Measurements from ENCODE around the gene THUMPD3.

THUMPD3 gene

GRCh38 chr3:9377981-9378380 is 15.1 kb downstream of the THUMPD3 start:
- no peak overlapping the region for H3K9ac ChIP-seq
- H3K27ac ChIP-seq: no peak overlapping the region
- H3K79me2 ChIP-seq: peaks cover 11% of the 10 kb centered on the region
- no peak for TF ChIP-seq CTCF (IDR thresholded peaks at IDR 0.05)
- no peaks in the 10 kb centered on the region for H3K36me3 ChIP-seq (ENCODE audit: control insufficient read depth, insufficient read depth, low read length)
- H2AFZ ChIP-seq: no peak overlapping the region
- no peak overlapping the region for H3K4me2 ChIP-seq (ENCODE audit: low read length)
- H3K4me3 ChIP-seq (ENCODE audit: low read depth, low read length): no peak overlapping the region
- H3K4me1 ChIP-seq: no peaks in the 10 kb centered on the region
- H3K9me3 ChIP-seq (ENCODE audit: control insufficient read depth, low read length): no peaks in the 10 kb centered on the region
- H3K27me3 ChIP-seq (ENCODE audit: control insufficient read depth, insufficient read depth, low read length): no peaks in the 10 kb centered on the region

GRCh38 chr3:9379327-9379726 is 16.5 kb downstream of the THUMPD3 start:
- Histone ChIP-seq H2AFZ (no peak overlapping the region), H3K79me2 (peaks cover 13% of the 10 kb centered on the region), H3K4me3 (ENCODE audit: low read depth, low read length) (no peak overlapping the region), H3K36me3 (ENCODE audit: control insufficient read depth, insufficient read depth, low read length) (no peaks in the 10 kb centered on the region), H3K4me2 (ENCODE audit: low read length) (no peak overlapping the region), H3K27ac (no peak overlapping the region), H3K27me3 (ENCODE audit: control insufficient read depth, insufficient read depth, low read length) (no peaks in the 10 kb centered on the region), H3K9me3 (ENCODE audit: control insufficient read depth, low read length) (no peaks in the 10 kb centered on the region), H3K9ac (no peak overlapping the region), H3K4me1 (no peaks in the 10 kb centered on the region)
- no peak for TF ChIP-seq CTCF (IDR thresholded peaks at IDR 0.05)

DNA sequence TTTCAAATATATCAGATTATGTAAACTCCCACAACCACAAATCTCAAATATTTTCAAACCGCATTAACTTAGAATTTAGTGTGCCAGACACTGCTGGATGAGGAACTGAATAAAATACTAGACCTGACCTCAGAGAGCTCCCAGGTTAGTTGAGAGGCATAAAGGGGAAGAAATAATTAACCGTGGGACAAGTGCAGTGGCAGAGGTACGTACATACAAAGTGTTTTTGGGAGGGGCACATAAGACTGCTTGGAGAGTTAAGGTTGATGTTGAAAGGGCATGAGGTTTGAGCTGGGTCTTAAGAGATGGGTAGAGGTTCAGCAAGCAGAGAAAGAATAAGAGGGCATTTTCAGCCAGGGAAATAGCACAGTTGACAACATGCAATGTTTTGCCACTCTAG is 17.2 kb downstream of the THUMPD3 start:
- H3K9ac ChIP-seq: no peak overlapping the region
- H3K27me3 ChIP-seq (ENCODE audit: control insufficient read depth, insufficient read depth, low read length): no peaks in the 10 kb centered on the region
- no peak overlapping the region for H3K4me2 ChIP-seq (ENCODE audit: low read length)
- H3K4me3 ChIP-seq (ENCODE audit: low read depth, low read length): no peak overlapping the region
- no peak overlapping the region for H2AFZ ChIP-seq
- no peaks in the 10 kb centered on the region for H3K4me1 ChIP-seq
- H3K27ac ChIP-seq: no peak overlapping the region
- H3K36me3 ChIP-seq (ENCODE audit: control insufficient read depth, insufficient read depth, low read length): no peaks in the 10 kb centered on the region
- TF ChIP-seq CTCF (IDR thresholded peaks at IDR 0.05): no peak
- H3K9me3 ChIP-seq (ENCODE audit: control insufficient read depth, low read length): no peaks in the 10 kb centered on the region
- peaks cover 11% of the 10 kb centered on the region for H3K79me2 ChIP-seq

GRCh38 chr3:9384141-9384828 is 21.4 kb downstream of the THUMPD3 start:
- Histone ChIP-seq H3K27ac (no peak overlapping the region), H3K79me2 (peaks cover 7% of the 10 kb centered on the region), H2AFZ (no peak overlapping the region), H3K4me3 (ENCODE audit: low read depth, low read length) (no peak overlapping the region), H3K36me3 (ENCODE audit: control insufficient read depth, insufficient read depth, low read length) (no peaks in the 10 kb centered on the region), H3K27me3 (ENCODE audit: control insufficient read depth, insufficient read depth, low read length) (no peaks in the 10 kb centered on the region), H3K4me1 (no peaks in the 10 kb centered on the region), H3K4me2 (ENCODE audit: low read length) (no peak overlapping the region), H3K9ac (no peak overlapping the region), H3K9me3 (ENCODE audit: control insufficient read depth, low read length) (no peaks in the 10 kb centered on the region)
- TF ChIP-seq CTCF (IDR thresholded peaks at IDR 0.05): no peak
